Esophagus muscularis mucosa (tissue), 4 donors: ENCODE measurements around the gene NCOA4. TPM values are rescaled to one million over a fixed set of nuclear protein-coding genes. Genes with fewer than 3 reads are reported as not detected.

Source experiments
- DNase-seq: peaks from one replicate; pipeline ENCODE4 v3.0.0-alpha.2; 2017; ENCODE audit errors: extremely low spot score
- H3K27ac ChIP-seq, 4 donors: fragments of 200-600 bp; sonication (generic); replicated peaks in 1 of 4; 1 replicate in 3 of 4; 2 replicates in 1 of 4; pipeline ENCODE4 v1.5.1; 2016 to 2019; ENCODE audit warnings: mild to moderate bottlenecking in 1 of 4
- H3K27me3 ChIP-seq, 4 donors: fragments of 200-600 bp; sonication (generic); one replicate each; pipeline versions ENCODE4 v1.5.1 to v1.6.0; 2016 to 2019
- H3K36me3 ChIP-seq, 4 donors: fragments of 200-600 bp; sonication (generic); one replicate each; pipeline ENCODE4 v1.5.1; 2016 to 2019
- H3K4me1 ChIP-seq, 4 donors: fragments of 200-600 bp; sonication (generic); one replicate each; pipeline ENCODE4 v1.5.1; 2016 to 2019
- H3K4me3 ChIP-seq, 4 donors: fragments of 200-600 bp; sonication (generic); 1 replicate in 2 of 4; 2 replicates in 2 of 4; pipeline ENCODE4 v1.5.1; 2016 to 2019; ENCODE audit warnings: mild to moderate bottlenecking in 4 of 4, moderate library complexity in 1 of 4
- H3K9me3 ChIP-seq, 4 donors: fragments of 200-600 bp; sonication (generic); 1 replicate in 3 of 4; 2 replicates in 1 of 4; pipeline ENCODE4 v1.5.1; 2016 to 2019
- CTCF ChIP-seq, 3 experiments: fragments of 200-600 bp in 2 of 3; fragments of 450-650 bp in 1 of 3; sonication (generic) in 2 of 3; IDR thresholded peaks; one replicate each; pipeline ENCODE4 v1.5.1; 2017 to 2019; ENCODE audit warnings: antibody characterized with exemption in 3 of 3, mild to moderate bottlenecking in 2 of 3, moderate library complexity in 1 of 3
- EP300 ChIP-seq: sonication (generic); formaldehyde crosslinking; IDR thresholded peaks from one replicate; pipeline ENCODE4 v1.6.1; 2017; ENCODE audit warnings: antibody characterized with exemption
- POLR2A ChIP-seq: fragments of 450-650 bp; IDR thresholded peaks from one replicate; pipeline ENCODE4 v1.6.1; 2017; ENCODE audit warnings: antibody characterized with exemption, moderate library complexity, mild to moderate bottlenecking, low read depth
- POLR2AphosphoS5 ChIP-seq, 2 donors: sonication (generic); formaldehyde crosslinking; IDR thresholded peaks; one replicate each; pipeline ENCODE4 v1.6.1; 2017; ENCODE audit warnings: antibody characterized with exemption in 2 of 2
- WGBS: methylation state at CpG from one replicate; pipeline ENCODE4 v1.1.5; 2018; 5-methylcytosine and 5-hydroxymethylcytosine counted together
- intact Hi-C: fragments of 100-400 bp; cut with DNase I; formaldehyde crosslinking; loops from one replicate; pipeline ENCODE4 v1.15.1; 2023
- total RNA-seq, 4 donors: library from RNA; depleted of rRNA; stranded (reverse); fragments of >200 nt; gene quantifications; one replicate each; pipeline versions ENCODE4 v1.1.0 to v1.2.1, GENCODE V29; 2016

NCOA4 gene
- total RNA-seq, 4 donors from 2014 or later, result 147 to 170 (median 157) TPM

GRCh38 chr10:46028584-46029460 lies 1.6 kb downstream of the NCOA4 start:
- Histone ChIP-seq H3K4me1 (peaks cover 55 to 66% (median 65%) of the 10 kb centered on the region in 4 donors), H3K4me3 (peak overlapping the region; percentile 76 to 89 (median 88)), H3K27ac (peak overlapping the region; percentile 88 to 95 (median 93)), H3K9me3 (no peaks in the 10 kb centered on the region), H3K36me3 (no peaks in the 10 kb centered on the region), H3K27me3 (no peaks in the 10 kb centered on the region)
- intact Hi-C loops, result no loop called here
- 25% methylated on average over 6 of the region's 6 CpGs for WGBS
- no peak for DNase-seq
- TF ChIP-seq EP300 (no peak), POLR2AphosphoS5 (IDR thresholded peaks at IDR 0.05) (no peak), CTCF (IDR thresholded peaks at IDR 0.05) (peak; percentile 38 to 58 (median 48))

- Histone ChIP-seq H3K9me3 (no peaks in the 10 kb centered on the region), H3K36me3 (no peaks in the 10 kb centered on the region), H3K27ac (no peak overlapping the region), H3K27me3 (no peaks in the 10 kb centered on the region), H3K4me1 (peaks cover 71 to 93% (median 88%) of the 10 kb centered on the region in 4 donors), H3K4me3 (no peak overlapping the region)
- intact Hi-C loops, result no loop called here
- TF ChIP-seq POLR2A, result no peak
- no peak for TF ChIP-seq POLR2AphosphoS5 (IDR thresholded peaks at IDR 0.05)
- no peak for TF ChIP-seq EP300
- no peak for TF ChIP-seq CTCF (IDR thresholded peaks at IDR 0.05)
- DNase-seq, result no peak
Observed at GRCh38 chr10:46026106-46026505, 4.3 kb downstream of the NCOA4 start.

- DNase-seq, result no peak
- peaks cover 72 to 95% (median 90%) of the 10 kb centered on the region in 4 donors for H3K4me1 ChIP-seq
- H3K27me3 ChIP-seq, result no peaks in the 10 kb centered on the region
- H3K27ac ChIP-seq, result peak overlapping the region in 2 of 4 donors; percentile 5 to 23
- intact Hi-C loops, result no loop called here
- no peaks in the 10 kb centered on the region for H3K9me3 ChIP-seq
- TF ChIP-seq POLR2A (no peak), POLR2AphosphoS5 (IDR thresholded peaks at IDR 0.05) (no peak), EP300 (no peak), CTCF (IDR thresholded peaks at IDR 0.05) (no peak)
- no peaks in the 10 kb centered on the region for H3K36me3 ChIP-seq
- no peak overlapping the region for H3K4me3 ChIP-seq
- WGBS, result 74% methylated on average over 2 of the region's 2 CpGs
Observed at GRCh38 chr10:46025406-46025805, 5.0 kb downstream of the NCOA4 start.

GRCh38 chr10:46024948-46025347 lies 5.5 kb downstream of the NCOA4 start:
- H3K9me3 ChIP-seq, result no peaks in the 10 kb centered on the region
- no peaks in the 10 kb centered on the region for H3K36me3 ChIP-seq
- intact Hi-C loops, result no loop called here
- no peak for DNase-seq
- TF ChIP-seq POLR2A, result no peak
- TF ChIP-seq CTCF (IDR thresholded peaks at IDR 0.05), result no peak
- TF ChIP-seq POLR2AphosphoS5 (IDR thresholded peaks at IDR 0.05), result no peak
- no peak for TF ChIP-seq EP300
- H3K27ac ChIP-seq, result peak overlapping the region in 2 of 4 donors; percentile 5 to 23
- H3K4me3 ChIP-seq, result no peak overlapping the region
- H3K4me1 ChIP-seq, result peaks cover 76 to 100% (median 94%) of the 10 kb centered on the region in 4 donors
- no peaks in the 10 kb centered on the region for H3K27me3 ChIP-seq
